Measurements from ENCODE around the gene UBE2G1.

UBE2G1 gene

GRCh38 chr17:4221163-4221562 lies 145.3 kb downstream of the UBE2G1 start:
- no peak for TF ChIP-seq CTCF (IDR thresholded peaks at IDR 0.05; ENCODE audit: borderline replicate concordance, control extremely low read depth, extremely low read depth, insufficient read depth, missing control alignments)
- no peak for DNase-seq (ENCODE audit: low spot score)
- in situ Hi-C loops (cut with MboI; ENCODE audit: low sequenced_read_pairs, unreplicated experiment), result no loop called here

- in situ Hi-C loops (cut with MboI; ENCODE audit: low sequenced_read_pairs, unreplicated experiment), result no loop called here
- DNase-seq (ENCODE audit: low spot score), result no peak
Observed at GRCh38 chr17:4220655-4221054, 145.8 kb downstream of the UBE2G1 start.

More at GRCh38 chr17:4220655-4221054, 145.8 kb downstream of the UBE2G1 start:
- no peak for TF ChIP-seq CTCF (IDR thresholded peaks at IDR 0.05; ENCODE audit: borderline replicate concordance, control extremely low read depth, extremely low read depth, insufficient read depth, missing control alignments)

Data from GM13976 (cell line).